Muscle layer of colon (tissue), 2 donors: Measurements from ENCODE around the gene PCYT1B.

ENCODE experiments used
- H3K27ac ChIP-seq: one replicate; pipeline ENCODE4 v1.7.0; 2013; ENCODE audit warnings: low read depth, mild to moderate bottlenecking, low read length, moderate library complexity
- H3K27me3 ChIP-seq, 2 donors: one replicate each; pipeline ENCODE4 v1.7.0; 2013; ENCODE audit warnings: low read length in 2 of 2, mild to moderate bottlenecking in 2 of 2; ENCODE audit not compliant: insufficient read depth in 2 of 2, control insufficient read depth in 1 of 2
- H3K36me3 ChIP-seq: one replicate; pipeline ENCODE4 v1.7.0; 2013; ENCODE audit warnings: mild to moderate bottlenecking, low read length; ENCODE audit not compliant: insufficient read depth
- H3K4me1 ChIP-seq: one replicate; pipeline ENCODE4 v1.7.0; 2013; ENCODE audit warnings: mild to moderate bottlenecking, low read length; ENCODE audit not compliant: insufficient read depth
- H3K4me3 ChIP-seq, 2 donors: one replicate each; pipeline ENCODE4 v1.7.0; 2013; ENCODE audit warnings: low read length in 2 of 2, low read depth in 1 of 2, mild to moderate bottlenecking in 1 of 2, moderate library complexity in 1 of 2
- H3K9ac ChIP-seq: one replicate; pipeline ENCODE4 v1.7.0; 2013; ENCODE audit warnings: low read length
- H3K9me3 ChIP-seq: one replicate; pipeline ENCODE4 v1.7.0; 2013; ENCODE audit warnings: mild to moderate bottlenecking, low read length
- donor health status: abdominal sarcoma.
- donor health status: Adenocarcinoma of cecum.

PCYT1B gene

GRCh38 chrX:24520472-24520871 lies 126.7 kb downstream of the PCYT1B start:
- no peak overlapping the region for H3K4me3 ChIP-seq
- no peak overlapping the region for H3K9ac ChIP-seq
- H3K27me3 ChIP-seq, result no peaks in the 10 kb centered on the region
- no peaks in the 10 kb centered on the region for H3K9me3 ChIP-seq
- H3K4me1 ChIP-seq, result no peaks in the 10 kb centered on the region
- no peak overlapping the region for H3K27ac ChIP-seq
- H3K36me3 ChIP-seq, result peaks cover 4% of the 10 kb centered on the region

- Histone ChIP-seq H3K27ac (no peak overlapping the region), H3K4me1 (no peaks in the 10 kb centered on the region), H3K4me3 (no peak overlapping the region), H3K27me3 (no peaks in the 10 kb centered on the region), H3K9me3 (no peaks in the 10 kb centered on the region), H3K9ac (no peak overlapping the region), H3K36me3 (no peaks in the 10 kb centered on the region)
These were observed 131.7 kb downstream of the PCYT1B start for GRCh38 chrX:24515447-24515846.

- Histone ChIP-seq H3K27me3 (no peaks in the 10 kb centered on the region), H3K4me1 (no peaks in the 10 kb centered on the region), H3K4me3 (no peak overlapping the region), H3K36me3 (no peaks in the 10 kb centered on the region), H3K9me3 (no peaks in the 10 kb centered on the region), H3K9ac (no peak overlapping the region), H3K27ac (no peak overlapping the region)
These were observed 133.7 kb downstream of the PCYT1B start for GRCh38 chrX:24513416-24513815.

- Histone ChIP-seq H3K27ac (no peak overlapping the region), H3K36me3 (peaks cover 3% of the 10 kb centered on the region), H3K4me1 (no peaks in the 10 kb centered on the region), H3K4me3 (no peak overlapping the region), H3K9ac (no peak overlapping the region), H3K27me3 (no peaks in the 10 kb centered on the region), H3K9me3 (no peaks in the 10 kb centered on the region)
These were observed 138.8 kb downstream of the PCYT1B start for GRCh38 chrX:24508375-24508774.
